ENCODE results near the gene MRPL1. TPM values are rescaled to one million over a fixed set of nuclear protein-coding genes. Genes with fewer than 3 reads are reported as not detected.
"Not testable (repeated sequence)": the region's sequence is repeated elsewhere in the genome, so short reads cannot be mapped to it uniquely, and the experiment has no call there.

MRPL1 gene
- total RNA-seq, 2 donors from 2014 or later = 25.7 to 33.7 TPM

DNA sequence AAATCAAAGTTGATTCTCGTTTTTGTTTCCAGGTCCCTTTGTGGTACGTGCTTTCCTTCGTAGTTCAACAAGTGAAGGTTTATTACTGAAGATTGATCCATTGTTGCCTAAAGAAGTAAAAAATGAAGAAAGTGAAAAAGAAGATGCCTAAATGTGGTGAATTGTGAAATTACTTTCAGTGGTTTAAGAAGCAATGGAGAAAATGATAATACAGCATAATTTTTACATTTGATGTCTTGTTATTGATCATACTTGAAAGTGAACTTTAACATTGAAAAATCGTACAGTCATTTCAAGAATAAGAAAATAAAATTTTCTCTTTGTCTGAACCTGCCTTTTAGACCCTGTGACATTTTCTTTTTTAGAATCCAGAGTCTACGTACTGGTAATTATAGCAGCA is 89.8 kb downstream of the MRPL1 start:
- DNase-seq (no peak), ATAC-seq (no peak)
- intact Hi-C loops (cut with DNase I, micrococcal nuclease) = loop anchor here in 1 of 2 donors (10.0 kb wide), 1 partner anchor 562 kb away; no protein-coding TSS in a partner anchor

DNA sequence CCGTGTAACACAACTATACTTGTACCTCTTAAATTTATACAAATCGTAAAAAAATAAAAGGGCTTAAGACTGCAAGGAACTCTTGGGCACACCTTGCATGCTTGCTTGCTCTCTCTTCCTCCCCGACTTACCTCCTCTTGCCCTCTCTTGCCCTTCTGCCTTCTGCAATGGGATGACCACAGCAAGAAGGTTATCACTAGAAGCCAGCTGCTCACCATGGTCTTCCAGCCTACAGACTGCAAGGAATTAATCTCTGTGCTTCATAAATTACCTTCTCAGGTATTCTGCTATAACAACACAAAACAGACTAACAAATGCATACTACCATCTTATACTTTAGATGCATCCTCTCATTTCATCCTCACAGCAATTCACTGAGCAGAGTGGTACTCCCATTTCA is 92.1 kb downstream of the MRPL1 start:
- intact Hi-C loops (cut with DNase I, micrococcal nuclease) = loop anchor here in 1 of 2 donors (10.0 kb wide), 1 partner anchor 560 kb away; no protein-coding TSS in a partner anchor
- DNase-seq (no peak), ATAC-seq (no peak)

GRCh38 chr4:77956917-77957316 is 94.3 kb downstream of the MRPL1 start:
- intact Hi-C loops (cut with DNase I, micrococcal nuclease) = loop anchor here in 1 of 2 donors (10.0 kb wide), 1 partner anchor 558 kb away; no protein-coding TSS in a partner anchor
- DNase-seq (no peak), ATAC-seq (no peak)

DNA sequence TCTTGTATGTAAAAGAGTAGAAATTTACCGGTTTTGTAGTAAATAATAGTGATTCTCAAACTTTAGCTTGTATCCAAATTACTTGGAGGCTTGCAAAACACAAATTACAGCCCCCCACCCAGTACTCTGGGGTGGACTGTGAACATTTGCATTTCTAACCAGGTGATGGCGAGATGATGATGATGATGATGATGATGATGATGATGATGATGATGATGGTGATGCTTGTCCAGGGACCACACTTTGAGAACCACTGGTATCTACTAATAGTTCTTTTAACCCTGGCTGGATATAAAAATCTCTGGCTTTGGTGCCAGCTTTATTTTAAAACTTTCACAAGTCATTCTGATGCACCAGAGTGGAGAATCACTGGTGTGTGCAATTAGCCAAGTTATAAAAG is 96.3 kb downstream of the MRPL1 start:
- intact Hi-C loops (cut with DNase I, micrococcal nuclease) = loop anchor here in 1 of 2 donors (10.0 kb wide), 1 partner anchor 556 kb away; no protein-coding TSS in a partner anchor
- ATAC-seq = no peak

GRCh38 chr4:77959566-77960338 is 97.1 kb downstream of the MRPL1 start:
- ATAC-seq (peak; percentile 50), DNase-seq (no peak)
- intact Hi-C loops (cut with DNase I, micrococcal nuclease) = loop anchor here in 1 of 2 donors (10.0 kb wide), 1 partner anchor 555 kb away; no protein-coding TSS in a partner anchor

More for the DNA sequence above, 96.3 kb downstream of the MRPL1 start:
- DNase-seq = no peak

- no peak for DNase-seq
- intact Hi-C loops (cut with DNase I, micrococcal nuclease) = no loop called here
- no peak for ATAC-seq
These were observed 97.7 kb downstream of the MRPL1 start for GRCh38 chr4:77960367-77960766.

DNA sequence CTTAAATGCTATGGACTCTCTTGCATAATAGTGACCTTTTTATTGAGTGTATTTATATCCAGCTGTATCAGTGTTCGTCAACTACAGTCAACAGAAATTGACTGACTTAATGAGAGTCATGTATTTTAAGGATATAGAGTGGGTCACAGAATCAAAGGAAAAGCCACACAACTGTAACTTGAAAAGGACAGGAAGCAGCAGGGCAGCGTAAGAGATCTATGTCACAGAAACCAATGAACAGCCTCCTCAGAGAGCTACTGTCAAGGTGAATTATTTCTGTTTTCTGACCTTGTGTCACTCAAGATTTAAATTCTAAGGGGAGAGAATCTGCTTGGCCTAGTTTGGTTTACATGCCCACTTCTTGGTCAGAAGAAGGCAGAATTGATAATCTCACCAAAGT is 100.4 kb downstream of the MRPL1 start:
- DNase-seq (no peak), ATAC-seq (no peak)
- intact Hi-C loops (cut with DNase I, micrococcal nuclease) = no loop called here

DNA sequence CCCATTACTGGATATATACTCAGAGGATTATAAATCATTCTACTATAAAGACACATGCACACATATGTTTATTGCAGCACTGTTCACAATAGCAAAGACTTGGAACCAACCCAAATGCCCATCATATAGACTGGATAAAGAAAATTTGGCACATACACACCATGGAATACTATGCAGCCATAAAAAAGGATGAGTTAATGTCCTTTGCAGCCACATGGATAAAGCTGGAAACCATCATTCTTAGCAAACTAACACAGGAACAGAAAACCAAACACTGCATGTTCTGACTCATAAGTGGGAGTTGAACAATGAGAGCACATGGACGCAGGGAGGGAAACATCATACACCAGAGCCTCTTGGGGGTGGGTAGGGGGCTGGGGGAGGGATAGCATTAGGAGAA is 111.0 kb downstream of the MRPL1 start:
- DNase-seq; intact Hi-C loops (cut with DNase I, micrococcal nuclease); ATAC-seq: not testable (repeated sequence)

DNA sequence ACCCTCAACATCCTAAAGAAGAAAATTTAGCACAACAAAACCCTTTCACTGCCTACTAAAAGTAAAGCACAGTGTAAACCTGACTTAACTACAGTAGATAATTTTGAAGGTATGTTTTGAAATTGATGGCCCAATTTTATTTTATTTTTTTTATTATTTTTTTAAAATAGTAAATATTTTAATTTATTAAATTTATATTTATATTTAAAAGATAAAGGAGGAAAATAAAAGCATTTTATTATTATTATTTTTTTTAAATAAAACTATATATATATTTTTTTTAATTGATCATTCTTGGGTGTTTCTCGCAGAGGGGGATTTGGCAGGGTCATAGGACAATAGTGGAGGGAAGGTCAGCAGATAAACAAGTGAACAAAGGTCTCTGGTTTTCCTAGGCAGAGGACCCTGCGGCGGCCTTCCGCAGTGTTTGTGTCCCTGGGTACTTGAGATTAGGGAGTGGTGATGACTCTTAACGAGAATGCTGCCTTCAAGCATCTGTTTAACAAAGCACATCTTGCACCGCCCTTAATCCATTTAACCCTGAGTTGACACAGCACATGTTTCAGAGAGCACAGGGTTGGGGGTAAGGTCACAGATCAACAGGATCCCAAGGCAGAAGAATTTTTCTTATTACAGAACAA is 120.4 kb downstream of the MRPL1 start:
- ATAC-seq; DNase-seq; intact Hi-C loops (cut with DNase I, micrococcal nuclease): not testable (repeated sequence)

DNA sequence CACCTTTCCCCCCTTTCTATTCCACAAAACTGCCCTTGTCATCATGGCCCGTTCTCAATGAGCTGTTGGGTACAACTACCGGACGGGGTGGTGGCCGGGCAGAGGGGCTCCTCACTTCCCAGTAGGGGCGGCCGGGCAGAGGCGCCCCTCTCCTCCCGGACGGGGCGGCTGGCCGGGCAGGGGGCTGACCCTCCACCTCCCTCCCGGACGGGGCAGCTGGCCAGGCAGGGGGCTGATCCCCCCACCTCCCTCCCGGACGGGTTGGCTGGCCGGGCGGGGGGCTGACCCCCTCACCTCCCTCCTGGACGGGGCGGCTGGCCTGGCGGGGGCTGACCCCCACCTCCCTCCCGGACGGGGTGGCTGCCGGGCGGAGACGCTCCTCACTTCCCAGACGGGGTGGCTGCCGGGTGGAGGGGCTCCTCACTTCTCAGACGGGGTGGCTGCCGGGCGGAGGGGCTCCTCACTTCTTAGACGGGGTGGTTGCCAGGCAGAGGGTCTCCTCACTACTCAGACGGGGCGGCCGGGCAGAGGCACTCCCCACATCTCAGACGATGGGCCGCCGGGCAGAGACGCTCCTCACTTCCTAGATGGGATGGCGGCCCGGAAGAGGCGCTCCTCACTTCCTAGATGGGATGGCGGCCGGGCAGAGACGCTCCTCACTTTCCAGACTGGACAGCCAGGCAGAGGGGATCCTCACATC is 121.1 kb downstream of the MRPL1 start:
- intact Hi-C loops (cut with DNase I, micrococcal nuclease); DNase-seq: not testable (repeated sequence)

DNA sequence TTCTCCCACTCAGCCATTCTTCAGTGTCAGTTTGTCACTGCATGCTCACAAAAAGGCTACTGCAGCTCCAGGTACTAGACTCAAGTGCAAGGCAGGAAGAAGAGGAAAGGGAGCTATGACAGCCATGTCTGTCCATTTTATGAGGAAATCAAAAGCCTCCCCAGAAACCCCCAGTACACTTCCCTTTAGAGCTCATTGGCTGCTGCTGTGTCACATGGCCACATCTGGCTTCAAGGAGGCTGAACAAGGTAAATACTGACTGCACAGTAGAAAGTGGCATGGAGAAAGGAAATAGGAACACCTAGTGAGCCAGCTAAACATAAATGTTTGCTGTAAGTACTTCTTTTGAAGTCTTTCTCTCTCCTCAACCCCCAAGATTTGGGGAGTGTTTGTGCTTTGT is 127.3 kb downstream of the MRPL1 start:
- ATAC-seq (no peak), DNase-seq (no peak)
- intact Hi-C loops (cut with DNase I, micrococcal nuclease) = no loop called here

More for the DNA sequence above, 121.1 kb downstream of the MRPL1 start:
- ATAC-seq = not testable (repeated sequence)

DNA sequence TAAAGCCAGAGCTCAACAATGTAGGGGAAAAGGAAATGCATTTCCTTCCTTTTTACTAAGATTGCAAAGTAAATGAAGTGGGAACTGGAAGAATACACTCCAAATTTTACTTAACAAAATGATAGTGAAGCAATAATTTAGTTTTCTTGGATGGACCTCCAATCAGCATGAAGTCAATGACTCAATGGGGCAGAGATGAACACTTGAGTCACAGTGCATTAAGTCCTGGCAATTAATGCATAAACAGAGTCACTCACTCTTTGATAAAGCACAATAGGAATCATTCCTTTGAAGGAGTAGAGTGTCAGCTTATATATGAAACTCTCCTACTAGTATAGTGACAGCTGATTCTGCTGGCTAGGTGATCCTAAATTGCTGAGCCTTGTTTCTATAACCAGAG is 127.8 kb downstream of the MRPL1 start:
- ATAC-seq (no peak), DNase-seq (no peak)
- intact Hi-C loops (cut with DNase I, micrococcal nuclease) = no loop called here

DNA sequence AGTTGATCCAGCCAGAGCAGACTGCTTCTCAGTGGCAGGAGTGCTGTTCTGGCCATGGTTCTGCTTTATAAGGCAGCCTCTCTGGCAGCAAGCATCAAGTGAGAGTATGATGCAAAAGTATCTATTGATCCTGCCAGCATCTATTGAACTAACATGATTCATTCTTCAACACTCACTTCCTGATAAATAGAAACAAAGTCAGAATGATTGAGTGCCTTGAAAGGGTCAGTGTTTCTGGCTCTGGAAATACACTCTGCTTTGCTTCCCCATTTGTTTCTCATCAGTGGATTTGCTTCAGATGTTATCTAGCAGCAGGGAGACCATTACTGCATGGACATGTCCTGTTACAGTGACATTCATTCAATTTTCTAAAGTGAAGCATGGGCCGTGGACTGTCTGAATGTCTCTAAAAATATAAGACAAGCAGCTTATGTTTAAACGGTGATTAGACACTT is 128.3 kb downstream of the MRPL1 start:
- DNase-seq = no peak
- intact Hi-C loops (cut with DNase I, micrococcal nuclease) = no loop called here
- no peak for ATAC-seq

- intact Hi-C loops (cut with DNase I, micrococcal nuclease) = no loop called here
- ATAC-seq = no peak
- DNase-seq = no peak
These were observed 130.0 kb downstream of the MRPL1 start for GRCh38 chr4:77992581-77992980.

GRCh38 chr4:77994194-77994721 is 131.6 kb downstream of the MRPL1 start:
- DNase-seq (no peak), ATAC-seq (peak; percentile 70)
- intact Hi-C loops (cut with DNase I, micrococcal nuclease) = no loop called here

- intact Hi-C loops (cut with DNase I, micrococcal nuclease) = no loop called here
- DNase-seq (no peak), ATAC-seq (no peak)
These were observed 133.4 kb downstream of the MRPL1 start for GRCh38 chr4:77996076-77996475.

- intact Hi-C loops (cut with DNase I, micrococcal nuclease) = no loop called here
- ATAC-seq = no peak
- DNase-seq = no peak
These were observed 138.9 kb downstream of the MRPL1 start for GRCh38 chr4:78001531-78001930.

DNA sequence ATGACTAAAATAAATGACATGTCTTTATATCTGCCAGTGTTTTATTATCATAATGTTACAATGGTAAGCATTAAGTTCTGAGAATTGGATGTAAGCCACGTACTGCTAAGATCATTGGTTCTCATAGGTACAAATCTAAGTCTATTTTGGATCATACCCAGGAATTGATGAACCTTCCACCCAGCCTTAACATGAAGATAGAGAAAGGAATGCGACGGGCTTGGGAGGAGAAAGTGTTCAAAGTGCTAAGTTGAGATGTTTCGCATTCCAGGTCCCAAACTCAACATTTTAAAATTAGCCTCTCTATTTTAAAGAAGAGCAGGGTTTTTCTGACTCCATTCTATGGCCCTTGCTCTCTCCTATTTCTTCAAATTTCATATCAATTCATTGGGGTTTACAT is 139.6 kb downstream of the MRPL1 start:
- ATAC-seq (no peak), DNase-seq (no peak)
- intact Hi-C loops (cut with DNase I, micrococcal nuclease) = no loop called here

Data from left colon (tissue), 2 donors.